IMR-90 (cell line): ENCODE results near the gene NEGR1.

Experiments
- CEBPB ChIP-seq: IDR thresholded peaks from 2 replicates; pipeline ENCODE4 v1.6.1; 2012; ENCODE audit warnings: low read depth, low read length, improper control_type of control experiment
- CHD1 ChIP-seq: IDR thresholded peaks from 2 replicates; pipeline ENCODE4 v1.6.1; 2012; ENCODE audit warnings: low read depth, low read length, improper control_type of control experiment
- CTCF ChIP-seq: conservative IDR thresholded peaks from 2 replicates; pipeline ENCODE4 v1.5.1; 2012; ENCODE audit warnings: mild to moderate bottlenecking, low read depth, low read length, improper control_type of control experiment
- MXI1 ChIP-seq: IDR thresholded peaks from 2 replicates; pipeline ENCODE4 v1.6.1; 2012; ENCODE audit warnings: low read depth, mild to moderate bottlenecking, low read length, moderate library complexity, borderline replicate concordance
- POLR2A ChIP-seq: IDR thresholded peaks from 2 replicates; pipeline ENCODE4 v1.6.1; 2012; ENCODE audit warnings: mild to moderate bottlenecking, low read depth, low read length
- RAD21 ChIP-seq: IDR thresholded peaks from 2 replicates; pipeline ENCODE4 v1.6.1; 2012; ENCODE audit warnings: low read length, improper control_type of control experiment
- RCOR1 ChIP-seq: IDR thresholded peaks from 2 replicates; pipeline ENCODE4 v1.6.1; 2012; ENCODE audit warnings: mild to moderate bottlenecking, low read length, improper control_type of control experiment; ENCODE audit not compliant: insufficient replicate concordance
- RFX5 ChIP-seq: IDR thresholded peaks from 2 replicates; pipeline ENCODE4 v1.8.0; 2012; ENCODE audit warnings: low read depth, mild to moderate bottlenecking, low read length, moderate library complexity
- SMC3 ChIP-seq: fragments of 150-350 bp; IDR thresholded peaks from 2 replicates; pipeline ENCODE4 v1.6.1; 2016; ENCODE audit warnings: low read depth, mild to moderate bottlenecking, antibody characterized with exemption, low read length, moderate library complexity
- TF ChIP-seq, protein P1 (sequence below): fragments of 150-350 bp; IDR thresholded peaks from 2 replicates; pipeline ENCODE4 v1.6.1; 2017; ENCODE audit warnings: mild to moderate bottlenecking, antibody characterized with exemption, low read length, low read depth

GRCh38 chr1:72281144-72281543 lies 1.2 kb downstream of the NEGR1 start:
- TF ChIP-seq CTCF: no peak
- no peak for TF ChIP-seq POLR2A
- TF ChIP-seq, protein P1, sequence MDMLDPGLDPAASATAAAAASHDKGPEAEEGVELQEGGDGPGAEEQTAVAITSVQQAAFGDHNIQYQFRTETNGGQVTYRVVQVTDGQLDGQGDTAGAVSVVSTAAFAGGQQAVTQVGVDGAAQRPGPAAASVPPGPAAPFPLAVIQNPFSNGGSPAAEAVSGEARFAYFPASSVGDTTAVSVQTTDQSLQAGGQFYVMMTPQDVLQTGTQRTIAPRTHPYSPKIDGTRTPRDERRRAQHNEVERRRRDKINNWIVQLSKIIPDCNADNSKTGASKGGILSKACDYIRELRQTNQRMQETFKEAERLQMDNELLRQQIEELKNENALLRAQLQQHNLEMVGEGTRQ: no peak
- TF ChIP-seq CEBPB: no peak
- no peak for TF ChIP-seq CHD1
- no peak for TF ChIP-seq SMC3
- no peak for TF ChIP-seq RAD21
- no peak for TF ChIP-seq MXI1
- TF ChIP-seq RFX5: no peak
- TF ChIP-seq RCOR1: no peak
